IMR-90 (cell line): ENCODE measurements around the gene SYT5. TPM values are rescaled to one million over a fixed set of nuclear protein-coding genes. Genes with fewer than 3 reads are reported as not detected.
"Not testable (repeated sequence)": the region's sequence is repeated elsewhere in the genome, so short reads cannot be mapped to it uniquely, and the experiment has no call there.

Experiments
- ATAC-seq: fragments of 200-7000 bp; cut with Tn5 transposase; 2 replicates; pipeline ENCODE4 v1.9.1; 2020; ENCODE audit warnings: low read depth, mild to moderate bottlenecking, moderate library complexity
- BruUV-seq: library from RNA; stranded (reverse); fragments of 400-500 nt; replicated peaks from 2 replicates; lab custom pipeline; 2021; lab: Mats Ljungman, UMichigan
- CTCF ChIA-PET: fragments of 300-600 bp; formaldehyde crosslinking; extraction: SDS; loops from one replicate; lab custom pipeline; 2021; ENCODE audit warnings: antibody characterized with exemption; lab: Yijun Ruan, JAX
- POLR2A ChIA-PET: fragments of 300-600 bp; sonication (Branson Sonifier 250); formaldehyde crosslinking; loops from one replicate; lab custom pipeline; 2022; ENCODE audit warnings: antibody characterized with exemption; ENCODE audit not compliant: unreplicated experiment; lab: Charles Lee
- DNase-seq: peaks from one replicate; pipeline ENCODE4 v3.0.0; 2013
- H2AFZ ChIP-seq: replicated peaks from 2 replicates; pipeline ENCODE3; 2013; ENCODE audit warnings: low read length, mild to moderate bottlenecking; ENCODE audit not compliant: poor library complexity
- H2AK5ac ChIP-seq: 2 replicates; pipeline ENCODE4 v1.6.1; 2013; ENCODE audit warnings: low read depth, low read length, inconsistent platforms
- H2AK9ac ChIP-seq: replicated peaks from 2 replicates; pipeline ENCODE3; 2013; ENCODE audit warnings: mild to moderate bottlenecking, low read depth, low read length, moderate library complexity; ENCODE audit not compliant: poor library complexity
- H2BK120ac ChIP-seq: 2 replicates; pipeline ENCODE4 v1.6.1; 2013; ENCODE audit warnings: low read depth, low read length, inconsistent platforms
- H2BK15ac ChIP-seq: 3 replicates; pipeline ENCODE4 v1.6.1; 2013; ENCODE audit warnings: low read depth, low read length, inconsistent platforms
- H2BK20ac ChIP-seq: 2 replicates; pipeline ENCODE4 v1.6.1; 2013; ENCODE audit warnings: low read depth, mild to moderate bottlenecking, inconsistent platforms, low read length, moderate library complexity
- H2BK5ac ChIP-seq: 2 replicates; pipeline ENCODE4 v1.6.1; 2013; ENCODE audit warnings: mild to moderate bottlenecking, low read depth, low read length, inconsistent platforms; ENCODE audit not compliant: poor library complexity, severe bottlenecking
- H3K14ac ChIP-seq: replicated peaks from 2 replicates; pipeline ENCODE4 v1.6.1; 2013; ENCODE audit warnings: low read depth, low read length, inconsistent platforms
- H3K18ac ChIP-seq: 2 replicates; pipeline ENCODE4 v1.6.1; 2013; ENCODE audit warnings: low read depth, low read length, control low read depth
- H3K23ac ChIP-seq: 2 replicates; pipeline ENCODE4 v1.6.1; 2013; ENCODE audit warnings: low read depth, low read length, inconsistent platforms
- H3K27ac ChIP-seq: 2 replicates; pipeline ENCODE4 v1.5.1; 2013; ENCODE audit warnings: mild to moderate bottlenecking, control low read depth, low read length; ENCODE audit not compliant: insufficient read depth
- H3K27me3 ChIP-seq: 2 replicates; pipeline ENCODE4 v1.6.1; 2013; ENCODE audit warnings: low read length; ENCODE audit not compliant: control insufficient read depth, insufficient read depth
- H3K36me3 ChIP-seq: 2 replicates; pipeline ENCODE4 v1.6.1; 2013; ENCODE audit warnings: low read length, mixed read lengths; ENCODE audit not compliant: control insufficient read depth, insufficient read depth
- H3K4ac ChIP-seq: 2 replicates; pipeline ENCODE4 v1.6.1; 2013; ENCODE audit warnings: low read depth, low read length, inconsistent platforms
- H3K4me1 ChIP-seq: 2 replicates; pipeline ENCODE4 v1.6.1; 2013; ENCODE audit warnings: low read length, mixed read lengths; ENCODE audit not compliant: control insufficient read depth, insufficient read depth
- H3K4me2 ChIP-seq: 2 replicates; pipeline ENCODE4 v1.6.1; 2013; ENCODE audit warnings: low read depth, mild to moderate bottlenecking, control low read depth, low read length, moderate library complexity
- H3K4me3 ChIP-seq: 2 replicates; pipeline ENCODE4 v1.5.1; 2013; ENCODE audit warnings: low read depth, mild to moderate bottlenecking, control low read depth, low read length, moderate library complexity; ENCODE audit not compliant: insufficient read depth
- H3K56ac ChIP-seq: 2 replicates; pipeline ENCODE4 v1.6.1; 2013; ENCODE audit warnings: low read length, inconsistent platforms; ENCODE audit not compliant: insufficient read depth; ENCODE audit errors: extremely low read depth
- H3K79me1 ChIP-seq, 2 experiments: 2 replicates each; pipeline ENCODE4 v1.6.1; 2013; ENCODE audit warnings: low read length in 2 of 2, inconsistent platforms in 1 of 2, low read depth in 1 of 2
- H3K9ac ChIP-seq: 2 replicates; pipeline ENCODE4 v1.6.1; 2013; ENCODE audit warnings: low read depth, low read length, control low read depth
- H3K9me1 ChIP-seq: 2 replicates; pipeline ENCODE4 v1.6.1; 2013; ENCODE audit warnings: low read length, inconsistent platforms; ENCODE audit not compliant: insufficient read depth
- H3K9me3 ChIP-seq: 2 replicates; pipeline ENCODE4 v1.6.1; 2013; ENCODE audit warnings: low read length; ENCODE audit not compliant: control insufficient read depth, insufficient read depth
- H4K20me1 ChIP-seq: 2 replicates; pipeline ENCODE4 v1.6.1; 2013; ENCODE audit warnings: low read length, inconsistent platforms; ENCODE audit not compliant: insufficient read depth
- H4K5ac ChIP-seq: 2 replicates; pipeline ENCODE4 v1.6.1; 2013; ENCODE audit warnings: mild to moderate bottlenecking, low read depth, low read length, control low read depth
- H4K8ac ChIP-seq, 2 experiments: 2 replicates each; pipeline ENCODE4 v1.6.1; 2013; ENCODE audit warnings: low read depth in 2 of 2, low read length in 2 of 2, control low read depth in 1 of 2, inconsistent platforms in 1 of 2
- H4K91ac ChIP-seq: 2 replicates; pipeline ENCODE4 v1.6.1; 2013; ENCODE audit warnings: low read depth, low read length, inconsistent platforms; ENCODE audit not compliant: insufficient read depth
- CEBPB ChIP-seq: IDR thresholded peaks from 2 replicates; pipeline ENCODE4 v1.6.1; 2012; ENCODE audit warnings: low read depth, low read length, improper control_type of control experiment
- CTCF ChIP-seq: conservative IDR thresholded peaks from 2 replicates; pipeline ENCODE4 v1.5.1; 2012; ENCODE audit warnings: mild to moderate bottlenecking, low read depth, low read length, improper control_type of control experiment
- POLR2A ChIP-seq: IDR thresholded peaks from 2 replicates; pipeline ENCODE4 v1.6.1; 2012; ENCODE audit warnings: mild to moderate bottlenecking, low read depth, low read length
- SMC3 ChIP-seq: fragments of 150-350 bp; IDR thresholded peaks from 2 replicates; pipeline ENCODE4 v1.6.1; 2016; ENCODE audit warnings: low read depth, mild to moderate bottlenecking, antibody characterized with exemption, low read length, moderate library complexity
- WGBS, 2 experiments: methylation state at CpG; one replicate each; pipeline versions ENCODE4 v1.1.5 to v1.1.7; 2013; ENCODE audit warnings: missing lambda C conversion rate in 2 of 2; ENCODE audit not compliant: insufficient read length in 1 of 2; ENCODE audit errors: extremely low coverage in 2 of 2; 5-methylcytosine and 5-hydroxymethylcytosine counted together
- dilution Hi-C: fragments of 300-500 bp; cut with HindIII; formaldehyde crosslinking; loops from one replicate; pipeline ENCODE4 v1.14.3; 2018; ENCODE audit warnings: low sequenced_read_pairs; ENCODE audit not compliant: unreplicated experiment
- in situ Hi-C: fragments of 300-500 bp; cut with MboI; formaldehyde crosslinking; loops from 3 replicates; pipeline ENCODE4 v1.14.3; 2019; ENCODE audit warnings: low sequenced_read_pairs, inconsistent platforms, mixed read lengths
- intact Hi-C: fragments of 100-400 bp; cut with micrococcal nuclease; formaldehyde crosslinking; loops from 2 replicates; pipeline ENCODE4 v1.10.0; 2022
- polyA plus RNA-seq, 3 experiments: library from polyadenylated mRNA; depleted of rRNA; stranded (reverse); fragments of >200 nt; gene quantifications; 2 replicates each; pipeline ENCODE4 v1.2.3, GENCODE V29; 2012; ENCODE audit warnings: low replicate concordance in 1 of 3
- total RNA-seq: library from RNA; depleted of rRNA; stranded (reverse); fragments of >200 nt; gene quantifications from 2 replicates; pipeline ENCODE4 v1.2.3, GENCODE V29; 2012
- TF ChIP-seq, protein P1 (sequence below): fragments of 150-350 bp; IDR thresholded peaks from 2 replicates; pipeline ENCODE4 v1.6.1; 2017; ENCODE audit warnings: mild to moderate bottlenecking, antibody characterized with exemption, low read length, low read depth

Gene SYT5
- total and polyA plus RNA-seq, 2 of the 4 experiments (the other 2 are of a cell fraction): under 0.01 to 0.15 TPM

DNA sequence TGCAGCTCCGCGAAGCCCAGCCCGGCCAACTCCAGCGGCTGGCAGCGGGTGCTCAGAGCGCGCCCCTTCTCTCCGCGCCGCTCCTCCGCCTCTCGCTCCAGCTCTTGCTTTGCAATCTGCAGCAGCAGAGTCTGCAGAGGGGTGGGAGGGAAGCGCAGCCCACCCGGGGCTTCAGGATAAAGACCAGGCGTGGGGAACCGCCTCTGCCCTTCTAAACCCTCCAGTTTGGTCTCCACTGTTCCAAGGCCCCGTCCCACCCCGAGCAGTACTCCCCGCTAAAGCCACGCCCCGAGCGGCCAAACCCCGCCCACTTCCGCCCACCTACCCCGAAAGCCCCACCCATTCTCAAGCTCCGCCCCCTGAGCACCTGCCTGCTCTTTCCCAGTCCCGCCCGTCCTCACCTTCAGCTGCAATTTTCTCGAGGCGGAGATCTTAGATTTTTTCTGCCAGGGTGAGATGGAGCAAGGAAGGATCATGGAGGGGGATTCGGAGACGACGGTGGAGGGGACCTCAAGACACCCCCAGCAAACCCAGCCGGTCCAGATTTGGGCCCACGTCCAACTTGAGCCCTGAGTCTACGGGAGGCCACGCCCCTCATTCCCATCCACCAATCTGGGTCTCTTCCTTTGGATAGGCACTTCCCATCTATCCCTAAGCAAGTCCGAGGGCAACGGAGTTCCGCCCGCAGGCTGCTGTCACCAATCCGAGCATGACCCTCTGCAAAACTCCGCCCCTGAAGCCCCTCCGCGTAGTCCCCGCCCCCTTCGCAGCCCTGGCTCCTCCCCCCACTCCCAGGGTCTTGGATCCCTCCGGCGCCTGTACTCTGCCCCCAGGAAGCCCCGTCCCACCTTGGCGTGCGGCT lies 23.7 kb downstream of the SYT5 start:
- H3K4me3 ChIP-seq: no peak overlapping the region
- H2AK5ac ChIP-seq: no peak overlapping the region
- CTCF ChIA-PET: no interaction called here
- H4K91ac ChIP-seq: no peak overlapping the region
- DNase-seq (peak; percentile 44), ATAC-seq (peak; percentile 74)
- POLR2A ChIA-PET: no interaction called here
- H3K9ac ChIP-seq: no peak overlapping the region
- no peaks in the 10 kb centered on the region for H3K79me1 ChIP-seq
- H3K9me1 ChIP-seq: no peaks in the 10 kb centered on the region
- no peak overlapping the region for H2BK5ac ChIP-seq
- no peak for TF ChIP-seq CEBPB
- no peak for TF ChIP-seq POLR2A
- no peak for TF ChIP-seq SMC3
- no peak for TF ChIP-seq CTCF
- TF ChIP-seq, protein P1, sequence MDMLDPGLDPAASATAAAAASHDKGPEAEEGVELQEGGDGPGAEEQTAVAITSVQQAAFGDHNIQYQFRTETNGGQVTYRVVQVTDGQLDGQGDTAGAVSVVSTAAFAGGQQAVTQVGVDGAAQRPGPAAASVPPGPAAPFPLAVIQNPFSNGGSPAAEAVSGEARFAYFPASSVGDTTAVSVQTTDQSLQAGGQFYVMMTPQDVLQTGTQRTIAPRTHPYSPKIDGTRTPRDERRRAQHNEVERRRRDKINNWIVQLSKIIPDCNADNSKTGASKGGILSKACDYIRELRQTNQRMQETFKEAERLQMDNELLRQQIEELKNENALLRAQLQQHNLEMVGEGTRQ: no peak
- H3K36me3 ChIP-seq: no peaks in the 10 kb centered on the region
- H3K14ac ChIP-seq: no peak overlapping the region
- H3K27me3 ChIP-seq: peaks cover 31% of the 10 kb centered on the region
- no peaks in the 10 kb centered on the region for H3K9me3 ChIP-seq
- H2AK9ac ChIP-seq: no peak overlapping the region
- H2BK20ac ChIP-seq: no peak overlapping the region
- no peak overlapping the region for H4K5ac ChIP-seq
- no peak overlapping the region for H3K4ac ChIP-seq
- H2AFZ ChIP-seq: peak overlapping the region; percentile 72
- no peak overlapping the region for H3K27ac ChIP-seq
- H4K20me1 ChIP-seq: no peaks in the 10 kb centered on the region
- no peak overlapping the region for H3K23ac ChIP-seq
- intact Hi-C loops: no loop called here
- no peak overlapping the region for H4K8ac ChIP-seq
- H3K4me2 ChIP-seq: peak overlapping the region; percentile 7; the same call in 1 of the 2 replicates
- dilution Hi-C loops: no loop called here
- peaks cover 2% of the 10 kb centered on the region; the same call in 1 of the 2 replicates for H3K4me1 ChIP-seq
- H2BK15ac ChIP-seq: no peak overlapping the region
- in situ Hi-C loops: no loop called here
- BruUV-seq: no TSS peak
- no peak overlapping the region for H3K56ac ChIP-seq
- no peak overlapping the region for H2BK120ac ChIP-seq
- 9% methylated on average over 11 of the region's 52 CpGs; no CpG with 5 or more reads in 1 of the 2 experiments for WGBS, 2 experiments
- H3K18ac ChIP-seq: no peak overlapping the region

- H4K8ac ChIP-seq, in situ Hi-C loops, H2BK5ac ChIP-seq, H2AK5ac ChIP-seq, H2BK120ac ChIP-seq, H3K14ac ChIP-seq, intact Hi-C loops, H3K4me1 ChIP-seq, H3K18ac ChIP-seq, H3K9me1 ChIP-seq, H3K56ac ChIP-seq, H2BK20ac ChIP-seq, BruUV-seq, H3K23ac ChIP-seq, H3K79me1 ChIP-seq, H3K4me3 ChIP-seq, POLR2A ChIA-PET, CTCF ChIA-PET, H2AK9ac ChIP-seq, ATAC-seq, H3K9me3 ChIP-seq, H2BK15ac ChIP-seq, H3K27ac ChIP-seq, dilution Hi-C loops, DNase-seq, H3K36me3 ChIP-seq, H3K9ac ChIP-seq, H4K20me1 ChIP-seq, H4K5ac ChIP-seq, H3K4ac ChIP-seq, H4K91ac ChIP-seq: not testable (repeated sequence)
- H3K4me2 ChIP-seq: peak overlapping the region; percentile 7; the same call in 1 of the 2 replicates
- WGBS, 2 experiments: 0% methylated on average over 1 of the region's 5 CpGs; no CpG with 5 or more reads in 1 of the 2 experiments
- H3K27me3 ChIP-seq: peaks cover 29% of the 10 kb centered on the region
- H2AFZ ChIP-seq: peak overlapping the region; percentile 72
Observed at GRCh38 chr19:55155784-55156183, 24.3 kb downstream of the SYT5 start.
